Measurements from ENCODE around the gene LPCAT1. TPM values are rescaled to one million over a fixed set of nuclear protein-coding genes. Genes with fewer than 3 reads are reported as not detected.

The LPCAT1 gene
- total and polyA plus RNA-seq, 2 donors (not counting 3 experiments of a cell fraction or from before 2014, with no cell fraction given) = 28.9 to 57.2 TPM

- FAIRE-seq = no peak
- no peaks in the 10 kb centered on the region for H3K4me1 ChIP-seq (ENCODE audit: control insufficient read depth, extremely low read depth, insufficient read depth, low read length)
- TF ChIP-seq EZH2 (IDR thresholded peaks at IDR 0.05; ENCODE audit: borderline replicate concordance, low read depth, low read length, severe bottlenecking) = no peak
- TF ChIP-seq FOS (IDR thresholded peaks at IDR 0.05; ENCODE audit: borderline replicate concordance, insufficient read depth, low read length) = no peak
- TF ChIP-seq MYC (IDR thresholded peaks at IDR 0.05; ENCODE audit: low read depth, low read length) = no peak
- TF ChIP-seq POLR2AphosphoS5 (IDR thresholded peaks at IDR 0.05; ENCODE audit: insufficient read depth, low read depth, low read length) = no peak
- H3K9me3 ChIP-seq (replicated peaks; ENCODE audit: control insufficient read depth, insufficient read depth, low read length) = no peaks in the 10 kb centered on the region
- H4K20me1 ChIP-seq (replicated peaks; ENCODE audit: control insufficient read depth, extremely low read depth, insufficient read depth, low read length) = no peaks in the 10 kb centered on the region
- no peak overlapping the region for H3K27ac ChIP-seq (ENCODE audit: insufficient read depth, low read depth, low read length)
- dilution Hi-C loops (cut with MboI; ENCODE audit: extremely low pct_ligation_motif_present, low sequenced_read_pairs) (no loop called here), intact Hi-C loops (cut with micrococcal nuclease) (no loop called here)
- H2AFZ ChIP-seq (ENCODE audit: low read depth, low read length) = no peak overlapping the region
- H3K79me2 ChIP-seq (ENCODE audit: control insufficient read depth, insufficient read depth, low read length) = no peaks in the 10 kb centered on the region
- no peaks in the 10 kb centered on the region for H3K27me3 ChIP-seq (ENCODE audit: control insufficient read depth in 2 of 2, insufficient read depth in 2 of 2, low read length in 2 of 2)
- ChIA-PET CTCF (no interaction called here), POLR2A (no interaction called here)
- no peak overlapping the region for H3K9ac ChIP-seq (replicated peaks; ENCODE audit: extremely low read depth, insufficient read depth, low read length)
- BruUV-seq (replicated peaks) = no TSS peak
- H3K4me2 ChIP-seq (ENCODE audit: insufficient read depth, low read length) = no peak overlapping the region
- no peaks in the 10 kb centered on the region for H3K9me1 ChIP-seq (replicated peaks; ENCODE audit: control insufficient read depth, extremely low read depth, insufficient read depth, low read length)
- H3K4me3 ChIP-seq (replicated peaks in 1 of 3; ENCODE audit: insufficient read depth in 1 of 3, low read depth in 1 of 3, low read length in 3 of 3) = no peak overlapping the region
- no peaks in the 10 kb centered on the region for H3K36me3 ChIP-seq (ENCODE audit: control insufficient read depth in 2 of 2, extremely low read depth in 1 of 2, insufficient read depth in 2 of 2, low read length in 2 of 2)
- DNase-seq (ENCODE audit: low read depth, low spot score) = no peak
Measured at GRCh38 chr5:1415626-1416360, 108.0 kb downstream of the LPCAT1 start.

- FAIRE-seq (no peak), DNase-seq (ENCODE audit: low read depth, low spot score) (no peak)
- no peaks in the 10 kb centered on the region for H3K9me1 ChIP-seq (replicated peaks; ENCODE audit: control insufficient read depth, extremely low read depth, insufficient read depth, low read length)
- H3K36me3 ChIP-seq (ENCODE audit: control insufficient read depth in 2 of 2, extremely low read depth in 1 of 2, insufficient read depth in 2 of 2, low read length in 2 of 2) = no peaks in the 10 kb centered on the region
- no peak overlapping the region for H3K4me2 ChIP-seq (ENCODE audit: insufficient read depth, low read length)
- no peaks in the 10 kb centered on the region for H3K79me2 ChIP-seq (ENCODE audit: control insufficient read depth, insufficient read depth, low read length)
- H3K27me3 ChIP-seq (ENCODE audit: control insufficient read depth in 2 of 2, insufficient read depth in 2 of 2, low read length in 2 of 2) = no peaks in the 10 kb centered on the region
- CTCF ChIA-PET = no interaction called here
- no peak overlapping the region for H3K4me3 ChIP-seq (replicated peaks in 1 of 3; ENCODE audit: insufficient read depth in 1 of 3, low read depth in 1 of 3, low read length in 3 of 3)
- H3K9me3 ChIP-seq (replicated peaks; ENCODE audit: control insufficient read depth, insufficient read depth, low read length) = no peaks in the 10 kb centered on the region
- no peak overlapping the region for H3K27ac ChIP-seq (ENCODE audit: insufficient read depth, low read depth, low read length)
- no peak overlapping the region for H2AFZ ChIP-seq (ENCODE audit: low read depth, low read length)
- TF ChIP-seq FOS (IDR thresholded peaks at IDR 0.05; ENCODE audit: borderline replicate concordance, insufficient read depth, low read length) (no peak), GATA2 (IDR thresholded peaks at IDR 0.05; ENCODE audit: insufficient read depth, insufficient read length, low read depth, low read length) (no peak), POLR2A (IDR thresholded peaks at IDR 0.05; ENCODE audit: low read depth, low read length) (no peak), POLR2AphosphoS5 (IDR thresholded peaks at IDR 0.05; ENCODE audit: insufficient read depth, low read depth, low read length) (no peak), CTCF (IDR thresholded peaks at IDR 0.05; ENCODE audit: extremely low read depth in 1 of 2, insufficient read depth in 1 of 2, low read depth in 1 of 2, low read length in 2 of 2) (no peak), MYC (IDR thresholded peaks at IDR 0.05; ENCODE audit: low read depth, low read length) (no peak), JUN (IDR thresholded peaks at IDR 0.05; ENCODE audit: borderline replicate concordance, insufficient read depth, insufficient read length, low read depth) (no peak), MAX (IDR thresholded peaks at IDR 0.05; ENCODE audit: insufficient read depth, insufficient read length) (no peak), EZH2 (IDR thresholded peaks at IDR 0.05; ENCODE audit: borderline replicate concordance, low read depth, low read length, severe bottlenecking) (no peak)
- intact Hi-C loops (cut with micrococcal nuclease) = no loop called here
- BruUV-seq (replicated peaks) = no TSS peak
- H3K4me1 ChIP-seq (ENCODE audit: control insufficient read depth, extremely low read depth, insufficient read depth, low read length) = no peaks in the 10 kb centered on the region
- dilution Hi-C loops (cut with MboI; ENCODE audit: extremely low pct_ligation_motif_present, low sequenced_read_pairs) = no loop called here
- no peak overlapping the region for H3K9ac ChIP-seq (replicated peaks; ENCODE audit: extremely low read depth, insufficient read depth, low read length)
- POLR2A ChIA-PET = no interaction called here
- no peaks in the 10 kb centered on the region for H4K20me1 ChIP-seq (replicated peaks; ENCODE audit: control insufficient read depth, extremely low read depth, insufficient read depth, low read length)
Measured at GRCh38 chr5:1415059-1415425, 108.7 kb downstream of the LPCAT1 start.
